GM21360 (cell line): Measurements from ENCODE around the gene DYRK1B.
A peak's percentile ranks its signal among the peaks of the same experiment; 100 is the strongest.

ENCODE experiments used
- ATAC-seq: cut with Tn5 transposase; IDR thresholded peaks from one replicate; pipeline ENCODE4 v1.9.1; 2021; ENCODE audit warnings: mild to moderate bottlenecking, moderate library complexity; ENCODE audit not compliant: unreplicated experiment

The DYRK1B gene

DNA sequence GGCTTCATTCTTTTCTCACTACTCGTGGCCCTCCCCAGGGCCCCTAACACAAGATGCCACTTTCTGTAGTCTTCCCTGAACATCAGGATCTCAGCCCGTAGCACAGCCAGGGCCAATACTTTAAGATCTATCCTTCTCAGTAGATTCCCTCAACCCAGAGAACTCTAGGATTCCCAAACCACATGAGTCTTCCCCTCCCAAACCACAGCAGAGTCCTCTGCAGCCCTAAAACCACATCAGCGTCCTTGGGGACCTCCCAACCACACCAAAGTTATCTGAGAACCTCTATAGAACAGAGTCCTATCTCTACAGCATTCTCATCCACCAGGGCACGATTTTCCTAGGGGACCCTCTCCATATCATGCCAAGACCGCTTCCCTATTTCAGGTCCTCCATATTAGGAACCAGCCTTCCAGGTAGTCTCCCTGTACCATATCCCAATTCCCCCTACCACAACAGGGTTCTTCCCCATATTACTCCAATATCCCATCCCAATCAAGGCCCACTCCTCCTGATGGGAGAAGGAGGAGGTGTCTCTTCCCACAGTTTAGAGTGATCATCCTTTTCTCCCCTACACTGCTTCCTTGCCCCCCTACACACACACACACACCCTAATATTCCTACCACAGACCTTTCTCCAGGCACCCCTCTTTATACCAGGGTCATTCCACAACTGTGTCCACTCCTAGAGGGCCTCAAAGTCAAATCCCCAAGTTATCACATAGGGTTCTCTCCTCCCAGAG, 1.4 kb downstream of the DYRK1B start:
- no peak for ATAC-seq

DNA sequence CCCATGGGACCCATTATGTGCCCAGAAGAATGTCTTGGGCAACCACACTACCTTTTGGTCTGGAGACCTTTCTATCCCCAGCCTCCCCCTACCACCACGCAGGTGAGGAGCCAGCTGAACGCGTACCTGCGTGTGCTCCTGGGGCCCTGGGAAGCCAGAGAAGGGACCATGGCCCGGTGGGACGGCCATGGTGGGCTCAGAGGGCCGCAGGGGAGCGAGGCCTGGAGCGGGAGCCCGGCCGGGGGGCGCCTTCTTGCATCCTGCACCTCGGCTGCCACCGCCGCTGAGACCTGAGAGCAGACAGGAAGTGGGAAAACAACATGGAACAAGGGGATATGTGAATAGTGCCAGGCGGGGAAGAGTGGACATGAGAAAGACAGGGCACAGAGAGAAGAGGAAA, 2.3 kb downstream of the DYRK1B start:
- ATAC-seq = no peak

DNA sequence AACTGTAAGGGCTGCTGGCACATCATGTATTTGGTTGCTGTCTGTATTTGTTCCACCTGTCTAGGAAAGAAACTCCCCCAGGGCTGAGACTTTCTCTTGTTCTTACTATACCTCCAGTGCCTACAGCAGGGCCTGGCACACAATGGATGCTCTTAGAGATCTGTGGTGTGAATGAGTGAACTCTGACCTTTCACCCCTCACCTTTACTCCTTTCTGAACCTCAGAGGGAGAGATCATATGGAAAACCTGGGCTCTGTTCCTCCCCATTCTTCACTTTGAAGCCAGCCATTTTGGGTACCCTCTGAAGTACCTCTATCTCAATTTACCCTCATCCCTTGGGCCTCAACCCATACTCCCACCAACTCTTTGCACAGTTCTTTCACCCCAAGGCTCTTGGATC, 3.1 kb downstream of the DYRK1B start:
- ATAC-seq = no peak

DNA sequence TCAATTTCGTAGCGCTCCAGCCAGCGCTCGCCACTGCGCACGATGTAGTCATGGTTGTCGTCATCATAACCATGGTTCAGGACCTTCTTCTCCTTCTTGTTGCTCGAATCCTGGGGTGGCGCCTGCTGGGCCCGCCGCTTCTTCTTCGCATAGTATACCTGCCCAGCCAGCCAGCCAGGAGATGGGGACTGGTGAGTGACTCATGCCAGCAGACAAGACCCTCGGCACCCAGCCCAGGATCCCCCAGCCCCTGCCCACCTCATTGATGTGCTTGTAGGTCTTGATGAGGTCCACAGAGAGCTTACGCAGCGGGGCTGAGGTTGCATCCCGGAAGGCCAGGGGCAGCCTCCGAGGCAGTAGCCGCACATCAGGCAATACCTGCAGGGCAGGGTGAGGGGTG, 3.6 kb downstream of the DYRK1B start:
- no peak for ATAC-seq

DNA sequence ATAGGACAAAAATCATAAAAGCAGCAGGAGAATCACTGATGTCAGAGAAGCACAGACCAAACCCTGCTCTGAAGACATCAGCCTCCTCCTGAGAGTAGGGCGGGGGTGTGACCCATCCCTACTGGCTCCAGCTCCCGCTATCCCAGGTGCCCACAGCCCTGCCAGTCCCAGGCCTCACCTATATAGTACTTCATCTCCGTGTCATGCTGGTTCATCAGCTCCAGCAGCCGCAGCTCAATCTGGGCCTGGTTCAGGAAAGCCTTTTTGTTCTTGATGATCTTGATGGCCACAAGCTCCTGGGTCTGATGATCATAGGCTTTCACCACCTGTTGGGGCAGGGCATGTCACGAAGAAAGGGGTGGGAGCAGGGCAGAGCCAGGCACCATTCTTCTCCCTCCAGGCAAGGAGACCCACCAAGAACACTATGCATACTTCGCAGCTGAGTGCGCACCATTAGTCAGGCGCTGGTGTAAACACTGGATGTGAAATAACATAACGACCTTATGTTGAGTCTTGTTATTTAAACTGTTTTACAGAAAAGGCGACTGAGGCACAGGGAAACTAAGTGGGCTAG, 4.2 kb downstream of the DYRK1B start:
- no peak for ATAC-seq

DNA sequence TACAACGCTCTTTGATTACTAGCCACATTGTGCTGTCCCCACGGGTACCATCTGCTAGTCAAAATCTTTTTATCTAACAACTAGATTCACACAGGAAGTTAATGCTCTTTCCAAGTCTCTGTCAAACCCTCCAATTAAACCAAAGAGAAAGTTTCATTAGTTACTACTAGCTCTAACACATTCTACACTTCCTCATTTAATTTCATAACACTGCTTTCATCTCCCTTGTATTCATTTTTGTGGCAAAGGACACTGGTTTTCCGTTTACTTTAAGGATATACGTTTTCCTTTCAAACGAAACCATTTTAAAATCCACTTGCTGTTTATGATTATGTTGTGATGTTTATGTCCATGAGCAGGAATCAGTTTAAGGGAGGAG, 5.3 kb downstream of the DYRK1B start:
- no peak for ATAC-seq

DNA sequence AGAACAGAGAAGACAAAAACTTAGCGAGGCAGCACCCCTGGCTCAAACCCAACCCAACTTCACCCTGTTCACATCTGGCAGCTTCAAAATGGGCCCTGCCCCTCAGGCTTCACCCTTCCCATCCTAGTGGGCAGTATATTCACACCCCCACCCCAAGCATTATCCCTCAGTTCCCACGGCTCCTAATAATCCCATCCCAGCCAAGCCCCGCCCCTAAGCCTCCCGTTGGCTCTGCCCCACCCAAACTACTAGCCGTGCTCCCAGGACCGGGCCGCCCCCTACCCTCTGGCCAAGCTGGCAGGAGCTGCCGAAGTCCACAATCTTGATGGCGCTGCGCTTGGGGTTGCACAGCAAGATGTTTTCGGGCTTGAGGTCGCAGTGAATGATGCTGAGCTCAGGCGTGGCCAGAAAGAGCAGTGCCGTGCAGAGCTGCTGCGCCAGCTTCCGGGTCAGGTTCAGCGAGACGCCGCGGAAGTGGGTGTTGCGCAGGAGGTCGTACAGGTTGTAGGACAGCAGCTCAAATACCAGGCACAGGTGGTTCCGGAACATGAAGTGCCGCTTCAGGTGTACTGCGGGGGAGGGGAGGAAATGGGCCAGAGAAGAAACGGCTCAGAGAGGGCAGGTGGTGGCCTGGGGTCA, 5.8 kb downstream of the DYRK1B start:
- ATAC-seq = no peak

DNA sequence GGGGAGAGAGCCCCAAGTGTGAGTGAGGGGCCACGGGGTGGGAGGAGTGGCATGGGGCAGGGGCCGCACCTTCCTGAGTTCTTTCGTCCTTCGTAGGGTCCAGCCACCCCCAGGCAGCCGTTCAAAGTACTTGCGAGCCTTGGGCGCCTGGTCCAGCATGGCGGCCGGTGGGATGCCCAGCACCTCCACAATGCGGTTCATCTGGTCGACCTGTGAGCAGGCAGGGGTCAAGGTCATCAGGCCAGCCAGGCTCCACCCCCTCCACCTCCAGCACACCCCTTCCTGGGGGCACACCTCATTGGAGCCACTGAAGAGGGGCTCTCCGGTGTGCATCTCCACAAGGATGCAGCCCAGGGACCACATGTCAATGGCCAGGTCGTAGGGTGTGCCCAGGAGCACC, 6.7 kb downstream of the DYRK1B start:
- ATAC-seq = no peak

DNA sequence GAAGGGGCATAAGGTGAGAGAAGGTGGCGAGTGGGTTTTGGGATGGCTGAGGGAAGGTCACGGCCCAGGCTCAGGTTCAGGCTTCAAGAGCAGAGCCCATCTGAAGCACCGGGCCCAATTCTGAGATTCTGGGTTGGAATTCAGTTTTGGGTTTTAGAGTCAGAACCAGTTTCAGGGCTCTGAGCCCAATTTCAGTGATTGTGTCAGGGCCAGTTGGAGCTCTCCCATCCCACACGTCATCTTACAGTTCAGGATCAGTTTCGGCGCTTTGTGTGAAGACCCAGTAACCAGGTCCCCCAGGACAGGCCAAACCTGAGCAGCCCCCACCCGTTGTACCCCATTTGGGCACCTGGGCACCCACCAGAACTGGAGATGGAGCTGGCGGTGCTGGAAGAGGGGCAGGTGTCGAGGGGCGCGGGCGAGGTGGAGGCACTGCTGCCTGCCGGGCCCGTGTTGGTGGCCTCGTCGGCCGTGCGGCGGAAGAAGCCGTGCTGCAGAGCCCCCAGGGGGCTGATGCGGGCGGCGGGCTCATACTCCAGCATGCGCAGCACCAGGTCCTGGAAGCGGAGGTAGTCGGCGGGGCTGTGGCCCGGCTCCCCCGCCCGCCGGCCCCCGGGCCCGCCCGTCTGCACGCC, 7.5 kb downstream of the DYRK1B start:
- no peak for ATAC-seq

DNA sequence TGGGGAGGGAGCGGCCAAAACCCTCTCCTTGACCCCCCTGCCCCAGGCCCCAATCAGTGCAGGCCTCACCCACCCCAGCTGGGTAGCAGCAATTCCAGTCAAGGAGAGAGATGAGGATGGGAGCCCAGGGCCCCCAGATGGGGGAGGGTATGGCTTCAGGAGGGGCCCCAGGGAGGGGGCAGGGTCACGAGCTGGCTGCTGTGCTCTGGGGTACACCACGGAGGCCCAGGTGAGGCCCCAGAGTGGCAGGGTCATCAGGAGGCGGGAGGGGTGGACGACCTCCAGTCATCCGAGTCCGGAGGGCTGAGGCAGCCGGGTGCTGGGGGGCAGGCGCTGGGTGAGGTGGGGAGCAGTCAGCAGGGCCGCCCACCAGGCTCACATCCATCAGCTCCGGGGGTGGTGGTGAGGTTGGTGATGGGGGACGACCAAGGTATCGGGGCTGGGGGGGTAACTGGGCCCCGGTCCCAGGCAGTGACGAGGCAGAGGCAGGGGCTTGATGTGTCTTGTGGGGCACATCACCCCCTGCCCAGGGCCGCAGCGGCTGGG, 8.4 kb downstream of the DYRK1B start:
- no peak for ATAC-seq

DNA sequence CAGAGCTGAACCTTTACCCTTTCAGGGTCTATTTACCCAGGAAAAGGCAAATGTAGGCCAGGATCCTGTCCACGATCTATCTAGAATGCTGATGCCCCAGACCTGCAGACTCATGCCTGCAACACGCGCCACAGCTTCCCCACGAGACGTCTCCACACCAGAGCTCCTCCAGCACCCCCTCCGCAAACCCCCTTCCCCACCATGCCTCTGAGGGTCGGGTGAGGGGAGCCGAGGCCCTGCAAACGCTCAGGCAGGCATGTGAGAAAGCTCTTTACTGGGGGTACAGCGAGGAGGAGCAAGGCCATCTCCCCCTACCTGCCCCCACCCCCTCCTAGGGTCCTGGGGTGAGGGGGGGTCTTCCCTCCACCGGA, 8.9 kb downstream of the DYRK1B start:
- no peak for ATAC-seq

DNA sequence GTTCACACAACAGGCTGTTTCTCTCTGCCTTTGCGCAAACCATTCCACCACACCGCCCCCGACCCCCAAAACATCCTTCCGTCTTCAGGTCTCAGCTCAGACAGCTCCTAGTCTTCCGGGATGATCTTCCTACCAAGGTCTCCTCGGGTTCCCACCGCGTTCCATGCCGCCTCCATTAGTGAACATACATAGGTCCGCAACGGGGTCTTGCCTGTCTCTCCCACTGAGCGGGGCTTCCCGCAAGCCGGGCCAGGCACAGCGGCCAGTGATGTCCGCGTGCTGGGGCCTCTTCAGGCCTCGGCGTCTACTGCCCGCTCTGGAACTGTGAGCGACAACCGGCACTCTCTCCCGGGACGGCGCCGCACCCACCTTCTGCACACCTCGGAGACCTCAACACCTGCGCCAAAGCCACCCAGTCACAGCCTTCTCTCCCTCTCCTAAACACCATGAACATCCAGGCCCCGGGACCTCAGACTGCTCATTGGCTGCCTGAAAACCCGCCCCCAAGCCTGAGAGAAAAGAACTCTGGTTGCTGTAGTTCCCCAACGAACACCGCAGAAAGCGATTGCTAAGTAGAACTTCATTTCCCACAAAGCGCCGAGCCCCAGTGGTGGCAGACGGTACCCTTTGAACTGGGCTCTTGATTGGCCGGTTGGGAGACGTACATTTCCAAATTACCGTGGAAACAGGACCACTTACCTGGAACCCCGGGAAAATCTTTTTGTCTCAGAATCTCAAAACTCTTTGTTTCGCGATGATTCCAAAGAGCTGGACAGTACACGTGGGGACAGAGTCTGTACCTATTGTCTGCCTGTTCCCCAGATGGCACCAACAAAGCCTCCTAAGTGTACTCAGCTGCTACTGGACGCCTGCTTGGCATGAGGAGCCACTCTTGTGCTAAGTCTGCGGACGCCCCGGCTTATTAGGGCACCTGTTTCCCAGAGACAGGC, 9.5 kb downstream of the DYRK1B start:
- peak; percentile 69 for ATAC-seq

DNA sequence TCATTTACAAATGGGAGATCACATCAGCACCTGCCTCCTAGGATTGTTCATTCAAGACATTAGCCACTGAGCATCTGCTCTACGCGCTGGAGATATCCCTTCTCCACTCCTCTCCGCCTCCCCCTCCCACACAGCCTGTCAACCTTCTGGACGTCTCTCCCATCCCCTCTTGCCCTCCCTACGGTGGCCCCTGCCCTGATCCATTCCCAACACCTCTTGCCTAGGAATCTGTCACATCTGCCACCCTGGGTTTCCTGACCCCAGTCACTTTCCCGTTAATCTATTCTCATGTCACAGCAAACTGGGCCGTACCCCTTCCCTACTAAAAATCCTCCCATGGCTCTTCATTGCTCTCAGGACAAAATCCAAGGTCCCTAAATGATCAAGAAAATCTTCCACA, 10.3 kb downstream of the DYRK1B start:
- no peak for ATAC-seq

DNA sequence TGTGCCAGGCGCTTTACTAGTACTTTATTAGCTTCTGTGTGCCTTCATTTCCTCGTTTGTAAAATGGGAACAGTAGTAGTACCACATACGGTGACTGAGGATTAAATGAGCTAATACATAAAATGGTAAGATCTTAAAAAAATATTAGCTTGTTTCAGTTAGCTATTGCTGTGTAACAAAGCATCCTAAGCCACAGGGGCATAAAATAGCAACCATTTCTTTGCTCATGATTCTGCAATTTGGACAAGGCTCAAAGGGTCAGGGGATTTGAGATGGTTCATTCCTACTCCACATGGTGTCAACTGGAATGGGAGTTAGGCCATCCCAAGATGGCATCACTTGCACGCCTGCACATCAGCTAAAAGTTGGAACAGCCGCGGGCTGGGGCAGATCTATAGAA, 13.3 kb downstream of the DYRK1B start:
- no peak for ATAC-seq

DNA sequence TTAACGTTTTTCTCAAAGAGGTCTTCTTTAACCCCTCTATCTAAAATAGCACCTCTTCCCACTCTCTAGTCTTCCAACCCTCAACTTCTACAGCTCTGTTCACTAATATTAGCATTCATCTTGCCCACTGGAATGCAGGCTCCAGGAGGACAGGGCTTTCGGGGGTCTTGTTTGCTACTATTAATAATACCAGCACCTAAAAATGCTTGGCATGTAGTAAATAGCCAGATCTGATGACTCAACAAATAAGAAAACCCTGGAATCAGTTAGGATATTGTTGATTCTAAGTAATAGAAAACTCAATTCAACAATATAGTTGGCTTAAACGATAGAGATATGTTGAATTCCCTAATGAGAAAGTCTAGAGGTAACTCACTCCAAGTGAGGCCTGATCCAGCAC, 14.2 kb downstream of the DYRK1B start:
- no peak for ATAC-seq

DNA sequence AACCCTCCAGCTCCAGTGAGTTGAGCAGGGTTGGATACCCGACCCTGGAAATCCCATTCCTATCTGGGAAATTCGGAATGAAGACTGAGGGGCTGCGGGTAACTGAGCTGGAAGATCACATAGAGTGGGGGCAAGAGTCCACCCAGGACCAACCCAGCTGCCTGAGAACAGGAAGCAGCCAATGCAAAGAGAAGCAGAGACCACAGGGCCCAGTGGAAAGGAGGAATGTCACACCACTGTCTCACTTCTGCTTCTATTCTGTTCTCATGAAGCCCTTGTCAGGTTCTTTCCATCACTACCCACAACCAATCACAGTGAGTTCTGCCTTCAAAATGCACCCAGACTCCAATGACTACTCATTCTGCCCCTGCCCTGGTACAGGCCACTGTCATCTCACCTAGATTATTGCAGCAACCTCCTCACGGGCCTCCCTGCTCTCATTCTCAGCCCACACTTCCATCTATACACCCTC, 15.3 kb downstream of the DYRK1B start:
- no peak for ATAC-seq

DNA sequence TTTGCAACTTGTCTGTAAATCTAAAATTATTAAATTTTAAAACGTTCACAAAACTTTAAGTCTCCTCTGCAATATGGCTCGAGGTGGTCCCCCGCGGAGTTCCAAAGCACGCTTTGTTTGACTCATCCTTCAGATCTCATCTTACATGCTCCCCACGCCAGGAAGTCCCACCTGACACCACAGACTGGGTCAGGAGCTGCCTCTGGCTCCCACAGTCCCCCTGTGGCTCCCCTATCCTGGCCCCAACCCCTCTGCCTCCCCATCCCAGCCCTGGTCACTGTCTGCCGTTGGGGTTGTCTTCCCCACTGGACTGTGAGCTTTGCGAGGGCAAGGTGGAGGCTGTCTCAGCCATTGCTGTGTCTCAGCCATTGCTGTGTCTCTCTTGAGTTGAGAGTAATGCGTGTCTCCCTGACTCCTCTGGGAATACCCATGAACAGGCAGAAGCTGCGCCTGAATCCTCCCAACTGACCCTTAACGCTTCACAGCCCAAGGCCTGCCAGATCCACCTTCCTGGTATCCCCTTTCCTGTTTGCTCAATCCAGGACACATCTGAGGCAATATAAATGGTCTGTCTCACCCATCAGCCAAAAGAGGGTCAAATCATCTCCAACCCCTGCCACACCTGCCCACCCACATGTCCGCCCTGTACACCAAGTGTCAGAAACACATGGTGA, 15.9 kb downstream of the DYRK1B start:
- ATAC-seq = no peak

DNA sequence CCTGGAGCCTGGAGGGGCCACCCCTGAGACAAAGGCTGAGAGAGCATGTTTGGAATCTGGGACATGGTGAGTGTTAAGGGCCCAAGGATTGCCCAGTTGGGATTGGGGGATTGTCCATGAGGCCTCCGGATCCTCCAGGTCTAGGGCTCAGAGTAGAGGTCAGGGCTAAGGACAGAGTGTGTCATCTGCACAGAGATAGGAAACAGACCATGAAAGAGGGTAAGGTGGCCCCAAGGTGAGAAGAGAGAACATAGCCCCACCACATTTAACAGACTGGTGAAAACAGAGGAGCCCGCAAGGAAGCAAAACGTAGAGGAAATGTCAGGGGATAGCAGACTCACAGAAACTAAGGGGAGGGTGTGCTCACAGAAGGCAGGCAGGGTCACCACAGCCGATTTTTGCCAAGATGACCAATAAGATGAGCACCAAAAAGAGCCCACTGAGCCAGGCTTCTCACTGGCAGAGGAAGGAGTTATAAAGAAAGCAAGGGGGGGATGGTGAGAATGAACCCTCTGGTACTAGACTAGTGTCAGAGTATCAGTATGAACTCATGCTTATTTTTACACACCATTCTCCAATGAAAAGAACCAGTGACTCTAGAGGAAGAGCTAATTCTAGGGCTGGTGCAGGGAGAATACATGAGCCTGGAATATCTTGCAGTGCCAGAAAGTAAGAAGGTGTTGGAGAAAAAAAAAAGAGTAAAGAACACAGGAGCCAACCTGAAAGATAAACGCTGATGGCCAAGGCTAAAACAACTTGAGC, 17.5 kb downstream of the DYRK1B start:
- ATAC-seq = no peak

DNA sequence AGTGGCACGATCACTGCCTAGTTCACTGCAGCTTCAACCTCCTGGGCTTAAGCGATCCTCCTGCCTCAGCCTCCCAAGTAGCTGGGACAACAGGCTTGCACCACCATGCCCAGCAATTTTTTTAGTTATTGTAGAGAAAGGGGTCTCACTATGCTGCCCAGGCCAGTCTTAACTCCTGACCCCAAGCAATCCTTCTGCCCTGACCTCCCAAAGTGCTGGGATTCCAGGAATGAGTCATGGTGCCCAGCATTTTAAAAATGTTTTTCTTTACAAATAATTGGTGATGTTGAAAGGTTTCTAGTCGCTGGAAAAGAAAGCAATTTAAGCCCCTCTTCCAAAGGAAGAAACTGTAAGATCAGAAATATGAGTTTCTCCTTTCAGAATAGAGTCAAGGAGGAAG, 19.4 kb downstream of the DYRK1B start:
- no peak for ATAC-seq
